ENCODE measurements around the gene GRM8. TPM values are rescaled to one million over a fixed set of nuclear protein-coding genes. Genes with fewer than 3 reads are reported as not detected.

Gene GRM8
- total RNA-seq, 1 experiment from 2014 or later, result not detected

DNA sequence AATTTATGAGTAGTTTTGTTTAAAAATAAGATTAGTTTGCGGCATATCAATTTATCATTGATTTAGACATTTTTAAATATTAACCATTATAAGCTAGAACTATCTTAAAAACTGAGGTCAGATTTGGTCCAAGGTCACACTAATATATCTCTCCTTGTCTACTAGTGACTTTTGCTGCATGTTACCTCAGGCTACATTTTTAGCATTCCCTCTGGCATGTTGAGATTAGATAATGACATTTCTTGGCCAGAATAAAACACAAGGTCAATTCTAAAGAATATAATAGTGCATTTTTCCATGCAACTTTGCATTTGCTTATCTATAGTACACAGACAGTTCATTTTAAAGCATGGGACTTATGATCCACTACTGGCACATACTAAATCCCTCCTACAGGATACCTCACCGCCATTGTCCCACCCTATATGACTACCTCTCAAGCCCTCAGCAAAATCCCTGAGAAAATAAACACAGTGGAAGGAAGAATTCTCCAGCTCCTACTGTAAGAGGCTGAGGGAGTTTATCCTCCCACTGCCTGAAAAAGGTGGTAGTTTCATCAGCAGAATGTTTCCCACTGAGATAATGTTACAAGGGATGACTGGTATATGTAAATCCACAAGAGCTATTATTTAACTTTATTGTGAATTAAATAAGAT, 816.4 kb downstream of the GRM8 start:
- no TSS peak for BruUV-seq (replicated peaks)
- ATAC-seq (no peak), DNase-seq (ENCODE audit: low read depth, low spot score) (no peak)
- Histone ChIP-seq H3K4me1 (ENCODE audit: control insufficient read depth, insufficient read depth, low read length) (no peaks in the 10 kb centered on the region), H3K36me3 (ENCODE audit: control insufficient read depth, insufficient read depth, low read length) (no peaks in the 10 kb centered on the region), H3K9me3 (ENCODE audit: control insufficient read depth, insufficient read depth, low read depth, low read length) (no peaks in the 10 kb centered on the region), H3K27ac (ENCODE audit: low read length) (no peak overlapping the region), H3K4me3 (ENCODE audit: low read depth in 2 of 2, low read length in 2 of 2) (no peak overlapping the region), H3K27me3 (ENCODE audit: control insufficient read depth, insufficient read depth, low read length) (no peaks in the 10 kb centered on the region)
- ChIA-PET CTCF (no interaction called here), POLR2A (no interaction called here)
- TF ChIP-seq TCF7L2 (IDR thresholded peaks at IDR 0.05; ENCODE audit: low read depth, low read length), result no peak
- TF ChIP-seq REST (IDR thresholded peaks at IDR 0.05; ENCODE audit: insufficient read depth in 1 of 2, low read depth in 2 of 2, low read length in 1 of 2), result no peak
- TF ChIP-seq SIN3A (IDR thresholded peaks at IDR 0.05; ENCODE audit: borderline replicate concordance, insufficient read depth, low read depth, low read length), result no peak
- no peak for TF ChIP-seq CTCF (IDR thresholded peaks at IDR 0.05)
- intact Hi-C loops (cut with micrococcal nuclease; ENCODE audit: unreplicated experiment), result no loop called here
- in situ Hi-C loops (cut with HindIII; ENCODE audit: low pct_unique_long_range_greater_than_20kb, low sequenced_read_pairs), result no loop called here

- ATAC-seq (no peak), DNase-seq (ENCODE audit: low read depth, low spot score) (no peak)
- intact Hi-C loops (cut with micrococcal nuclease; ENCODE audit: unreplicated experiment) (no loop called here), in situ Hi-C loops (cut with HindIII; ENCODE audit: low pct_unique_long_range_greater_than_20kb, low sequenced_read_pairs) (no loop called here)
- H3K4me3 ChIP-seq (ENCODE audit: low read depth in 2 of 2, low read length in 2 of 2), result no peak overlapping the region
- H3K27ac ChIP-seq (ENCODE audit: low read length), result no peak overlapping the region
- CTCF ChIA-PET, result no interaction called here
- POLR2A ChIA-PET, result no interaction called here
- no peaks in the 10 kb centered on the region for H3K36me3 ChIP-seq (ENCODE audit: control insufficient read depth, insufficient read depth, low read length)
- H3K9me3 ChIP-seq (ENCODE audit: control insufficient read depth, insufficient read depth, low read depth, low read length), result no peaks in the 10 kb centered on the region
- no TSS peak for BruUV-seq (replicated peaks)
- no peaks in the 10 kb centered on the region for H3K4me1 ChIP-seq (ENCODE audit: control insufficient read depth, insufficient read depth, low read length)
- no peaks in the 10 kb centered on the region for H3K27me3 ChIP-seq (ENCODE audit: control insufficient read depth, insufficient read depth, low read length)
- TF ChIP-seq SIN3A (IDR thresholded peaks at IDR 0.05; ENCODE audit: borderline replicate concordance, insufficient read depth, low read depth, low read length) (no peak), REST (IDR thresholded peaks at IDR 0.05; ENCODE audit: insufficient read depth in 1 of 2, low read depth in 2 of 2, low read length in 1 of 2) (no peak), TCF7L2 (IDR thresholded peaks at IDR 0.05; ENCODE audit: low read depth, low read length) (no peak), POLR2AphosphoS5 (IDR thresholded peaks at IDR 0.05; ENCODE audit: low read depth, low read length) (no peak), CTCF (IDR thresholded peaks at IDR 0.05) (no peak)
These were observed 826.1 kb downstream of the GRM8 start for GRCh38 chr7:126426652-126427051.
